GM23248 (cell line): ENCODE data around the gene LOC101059915.

Experiments
- EZH2 ChIP-seq: fragments of 200-600 bp; sonication (generic); IDR thresholded peaks from 2 replicates; pipeline ENCODE4 v1.6.1; 2018; ENCODE audit warnings: antibody characterized with exemption, mild to moderate bottlenecking; ENCODE audit not compliant: insufficient read depth, poor library complexity, severe bottlenecking
- EZH2phosphoT487 ChIP-seq: fragments of 200-600 bp; sonication (generic); IDR thresholded peaks from 2 replicates; pipeline ENCODE4 v1.6.1; 2018; ENCODE audit warnings: antibody characterized with exemption, moderate library complexity, mild to moderate bottlenecking, low read depth; ENCODE audit not compliant: insufficient read depth

DNA sequence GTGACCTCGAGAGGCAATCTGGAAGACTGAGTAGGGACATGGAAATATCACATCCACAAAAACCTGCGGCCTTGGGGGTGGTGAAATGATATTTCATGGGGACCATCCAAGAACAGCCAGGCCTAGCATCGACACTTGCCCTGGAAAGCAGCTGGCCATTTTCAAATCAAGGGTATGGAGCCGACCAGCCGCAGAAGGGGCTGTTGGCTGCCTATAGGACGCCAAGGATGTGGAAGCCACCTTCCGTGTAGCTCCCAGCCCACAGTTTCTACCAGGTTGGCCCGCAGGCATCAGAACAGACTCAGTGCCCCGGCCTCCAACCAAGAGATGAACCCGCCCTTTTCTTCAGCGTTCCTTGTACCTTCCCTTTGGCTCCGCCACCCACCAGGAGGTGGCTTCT is 5.4 kb upstream of the LOC101059915 start:
- no peak for TF ChIP-seq EZH2
- TF ChIP-seq EZH2phosphoT487 = no peak
